Endothelial cell of umbilical vein (primary cell): ENCODE results near the gene C2orf81. TPM values are rescaled to one million over a fixed set of nuclear protein-coding genes. Genes with fewer than 3 reads are reported as not detected.

ENCODE experiments used
- BruUV-seq: library from RNA; stranded (reverse); fragments of 400-500 nt; replicated peaks from 2 replicates; lab custom pipeline; 2021; lab: Mats Ljungman, UMichigan
- CTCF ChIA-PET: fragments of 300-600, 350-600 bp; sonication (Branson Sonifier 250); formaldehyde crosslinking; loops from one replicate; lab custom pipeline; 2021; ENCODE audit warnings: antibody characterized with exemption, inconsistent platforms; lab: Charles Lee
- POLR2A ChIA-PET: fragments of 300-600, 350-600 bp; sonication (Branson Sonifier 250); formaldehyde crosslinking; loops from one replicate; lab custom pipeline; 2021; ENCODE audit warnings: antibody characterized with exemption, inconsistent platforms; lab: Charles Lee
- DNase-seq: peaks from one replicate; pipeline ENCODE4 v3.0.0-alpha.2; 2011; ENCODE audit warnings: low read depth, low spot score
- FAIRE-seq: peaks from 2 replicates; lab custom pipeline; 2011; peaks lifted over from hg19 to GRCh38; lab: Jason Lieb, UNC
- H2AFZ ChIP-seq: 2 replicates; pipeline ENCODE4 v1.6.0; 2012; ENCODE audit warnings: low read depth, low read length, control low read depth, inconsistent platforms
- H3K27ac ChIP-seq: 2 replicates; pipeline ENCODE4 v1.5.1; 2011; ENCODE audit warnings: low read depth, mild to moderate bottlenecking, control low read depth, low read length, moderate library complexity; ENCODE audit not compliant: insufficient read depth
- H3K27me3 ChIP-seq, 2 experiments: 2 replicates each; pipeline versions ENCODE4 v1.6.0 to v1.6.1; 2011; ENCODE audit warnings: low read length in 2 of 2, mixed read lengths in 1 of 2; ENCODE audit not compliant: control insufficient read depth in 2 of 2, insufficient read depth in 2 of 2
- H3K36me3 ChIP-seq, 2 experiments: 2 replicates in 1 of 2; 3 replicates in 1 of 2; pipeline ENCODE4 v1.5.1; 2011; ENCODE audit warnings: low read length in 2 of 2, mild to moderate bottlenecking in 1 of 2, moderate library complexity in 1 of 2; ENCODE audit not compliant: control insufficient read depth in 2 of 2, insufficient read depth in 2 of 2; ENCODE audit errors: extremely low read depth in 1 of 2
- H3K4me1 ChIP-seq: 3 replicates; pipeline ENCODE4 v1.5.1; 2011; ENCODE audit warnings: mild to moderate bottlenecking, low read length; ENCODE audit not compliant: control insufficient read depth, insufficient read depth; ENCODE audit errors: extremely low read depth
- H3K4me2 ChIP-seq: 2 replicates; pipeline ENCODE4 v1.6.1; 2011; ENCODE audit warnings: low read length, control low read depth, mixed read lengths; ENCODE audit not compliant: insufficient read depth
- H3K4me3 ChIP-seq, 3 experiments: fragments of 200-600 bp in 1 of 3; sonication (generic), shearing (Covaris generic) in 1 of 3; replicated peaks in 1 of 3; 2 replicates each; pipeline ENCODE4 v1.5.1; 2011 to 2016; ENCODE audit warnings: control low read depth in 3 of 3, low read length in 3 of 3, mild to moderate bottlenecking in 2 of 3, inconsistent platforms in 1 of 3, low read depth in 1 of 3, moderate library complexity in 1 of 3; ENCODE audit not compliant: insufficient read depth in 1 of 3
- H3K79me2 ChIP-seq: 2 replicates; pipeline ENCODE4 v1.6.0; 2012; ENCODE audit warnings: low read length, inconsistent platforms; ENCODE audit not compliant: control insufficient read depth, insufficient read depth
- H3K9ac ChIP-seq: replicated peaks from 2 replicates; pipeline ENCODE3; 2011; ENCODE audit warnings: low read length, control low read depth; ENCODE audit not compliant: insufficient read depth; ENCODE audit errors: extremely low read depth
- H3K9me1 ChIP-seq: replicated peaks from 3 replicates; pipeline ENCODE4 v1.6.0; 2011; ENCODE audit warnings: mild to moderate bottlenecking, low read length; ENCODE audit not compliant: control insufficient read depth, insufficient read depth; ENCODE audit errors: extremely low read depth
- H3K9me3 ChIP-seq: replicated peaks from 2 replicates; pipeline ENCODE4 v1.5.1; 2012; ENCODE audit warnings: low read length, inconsistent platforms; ENCODE audit not compliant: control insufficient read depth, insufficient read depth
- H4K20me1 ChIP-seq: replicated peaks from 2 replicates; pipeline ENCODE3; 2011; ENCODE audit warnings: mild to moderate bottlenecking, low read length; ENCODE audit not compliant: control insufficient read depth, insufficient read depth; ENCODE audit errors: extremely low read depth
- CTCF ChIP-seq, 2 donors: IDR thresholded peaks; 1 replicate in 1 of 2; 2 replicates in 1 of 2; pipeline ENCODE4 v1.5.1; 2011; ENCODE audit warnings: low read length in 2 of 2, mild to moderate bottlenecking in 2 of 2, moderate library complexity in 2 of 2, control low read depth in 1 of 2, inconsistent platforms in 1 of 2, low read depth in 1 of 2; ENCODE audit not compliant: insufficient read depth in 1 of 2; ENCODE audit errors: extremely low read depth in 1 of 2
- EZH2 ChIP-seq: IDR thresholded peaks from 2 replicates; pipeline ENCODE4 v1.6.1; 2012; ENCODE audit warnings: borderline replicate concordance, low read depth, mild to moderate bottlenecking, moderate library complexity, low read length, inconsistent platforms; ENCODE audit not compliant: severe bottlenecking
- FOS ChIP-seq: IDR thresholded peaks from 2 replicates; pipeline ENCODE4 v1.6.1; 2011; ENCODE audit warnings: mild to moderate bottlenecking, low read length, moderate library complexity, borderline replicate concordance; ENCODE audit not compliant: insufficient read depth
- GATA2 ChIP-seq: IDR thresholded peaks from 2 replicates; pipeline ENCODE4 v1.7.0; 2011; ENCODE audit warnings: low read depth, mild to moderate bottlenecking, moderate library complexity, mixed read lengths, low read length; ENCODE audit not compliant: insufficient read length, insufficient read depth
- JUN ChIP-seq: IDR thresholded peaks from 2 replicates; pipeline ENCODE4 v1.6.1; 2011; ENCODE audit warnings: borderline replicate concordance, low read depth; ENCODE audit not compliant: insufficient read length, insufficient read depth
- MAX ChIP-seq: IDR thresholded peaks from 2 replicates; pipeline ENCODE4 v1.6.1; 2011; ENCODE audit not compliant: insufficient read depth, insufficient read length
- MYC ChIP-seq: IDR thresholded peaks from one replicate; pipeline ENCODE4 v1.6.1; 2011; ENCODE audit warnings: mild to moderate bottlenecking, low read depth, low read length
- POLR2A ChIP-seq: IDR thresholded peaks from 2 replicates; pipeline ENCODE4 v1.6.1; 2012; ENCODE audit warnings: low read depth, mild to moderate bottlenecking, control low read depth, low read length
- POLR2AphosphoS5 ChIP-seq: IDR thresholded peaks from 2 replicates; pipeline ENCODE4 v1.6.1; 2012; ENCODE audit warnings: low read depth, mild to moderate bottlenecking, control low read depth, low read length, moderate library complexity; ENCODE audit not compliant: insufficient read depth
- dilution Hi-C: fragments of 300-500 bp; cut with MboI; formaldehyde crosslinking; loops from one replicate; pipeline ENCODE4 v1.15.0; 2019; ENCODE audit warnings: low sequenced_read_pairs; ENCODE audit not compliant: extremely low pct_ligation_motif_present
- intact Hi-C: fragments of 100-400 bp; cut with micrococcal nuclease; formaldehyde crosslinking; loops from one replicate; pipeline ENCODE4 v1.10.0; 2022
- polyA plus RNA-seq, 4 experiments: library from polyadenylated mRNA; depleted of rRNA in 3 of 4; stranded (reverse) in 3 of 4; unstranded in 1 of 4; fragments of >200 nt; gene quantifications; 2 replicates each; pipeline versions ENCODE4 v1.2.1 to v1.2.3, GENCODE V29; 2011 to 2012; ENCODE audit warnings: missing spikeins in 1 of 4
- total RNA-seq: library from RNA; stranded (reverse); gene quantifications from 2 replicates; pipeline ENCODE4 v1.2.3, GENCODE V29; 2021

Gene C2orf81
- total and polyA plus RNA-seq, 2 donors (not counting 3 experiments of a cell fraction or from before 2014, with no cell fraction given), result 0.17 to 0.71 TPM

- Histone ChIP-seq H3K9ac (no peak overlapping the region), H4K20me1 (no peaks in the 10 kb centered on the region), H2AFZ (no peak overlapping the region), H3K27ac (no peak overlapping the region), H3K4me1 (peaks cover 5% of the 10 kb centered on the region), H3K4me3 (no peak overlapping the region), H3K36me3 (peaks cover 0 to 12% of the 10 kb centered on the region in 2 experiments), H3K4me2 (no peak overlapping the region), H3K79me2 (peaks cover 47% of the 10 kb centered on the region), H3K9me3 (no peaks in the 10 kb centered on the region), H3K9me1 (no peaks in the 10 kb centered on the region), H3K27me3 (no peaks in the 10 kb centered on the region)
- no peak for TF ChIP-seq POLR2A
- TF ChIP-seq EZH2, result no peak
- TF ChIP-seq FOS, result no peak
- TF ChIP-seq GATA2, result no peak
- no peak for TF ChIP-seq CTCF (IDR thresholded peaks at IDR 0.05; ENCODE audit: extremely low read depth in 1 of 2, insufficient read depth in 1 of 2, low read depth in 1 of 2, low read length in 2 of 2)
- no peak for TF ChIP-seq MYC
- no peak for TF ChIP-seq MAX
- TF ChIP-seq POLR2AphosphoS5, result no peak
- TF ChIP-seq JUN, result no peak
- dilution Hi-C loops (no loop called here), intact Hi-C loops (no loop called here)
- POLR2A ChIA-PET, result no interaction called here
- FAIRE-seq, result no peak
- BruUV-seq, result no TSS peak
- DNase-seq, result no peak
- CTCF ChIA-PET, result interaction anchor here (0.8 to 1.6 kb wide), 2 partner anchors 10 to 47 kb away, joined by 4 to 7 read pairs; no protein-coding TSS in a partner anchor
Observed at GRCh38 chr2:74381751-74382150, 39.7 kb downstream of the C2orf81 start.
